Amniotic epithelial cell (primary cell): ENCODE measurements around the gene GPR171.
"Not testable (repeated sequence)": the region's sequence is repeated elsewhere in the genome, so short reads cannot be mapped to it uniquely, and the experiment has no call there.

Experiments
- DNase-seq: peaks from one replicate; pipeline ENCODE4 v3.0.0-alpha.2; 2010; ENCODE audit warnings: low read depth

The GPR171 gene

GRCh38 chr3:151203051-151203420, at the start of gene GPR171:
Gene GPR171 (minus strand): TSS chr3:151203216. CDS start chr3:151199386, 3,830 bp downstream.
- no peak for DNase-seq

- no peak for DNase-seq
Measured at GRCh38 chr3:151248772-151249337, 45.8 kb upstream of the GPR171 start.

- not testable (repeated sequence) for DNase-seq
Measured at GRCh38 chr3:151242006-151242405, 39.0 kb upstream of the GPR171 start.

GRCh38 chr3:151236736-151237135, 33.7 kb upstream of the GPR171 start:
- no peak for DNase-seq

- peak; percentile 27 for DNase-seq
Measured at GRCh38 chr3:151236316-151236715, 33.3 kb upstream of the GPR171 start.

GRCh38 chr3:151234825-151235224, 31.8 kb upstream of the GPR171 start:
- no peak for DNase-seq

GRCh38 chr3:151232991-151233390, 30.0 kb upstream of the GPR171 start:
- no peak for DNase-seq

GRCh38 chr3:151232403-151232802, 29.4 kb upstream of the GPR171 start:
- DNase-seq = not testable (repeated sequence)

GRCh38 chr3:151230646-151231045, 27.6 kb upstream of the GPR171 start:
- DNase-seq = no peak

- peak; percentile 65 for DNase-seq
Measured at GRCh38 chr3:151228666-151229040, 25.6 kb upstream of the GPR171 start.

- DNase-seq = peak; percentile 87
Measured at GRCh38 chr3:151227807-151228665, 25.0 kb upstream of the GPR171 start.

- no peak for DNase-seq
Measured at GRCh38 chr3:151227266-151227806, 24.3 kb upstream of the GPR171 start.

- DNase-seq = no peak
Measured at GRCh38 chr3:151226825-151227224, 23.8 kb upstream of the GPR171 start.

GRCh38 chr3:151226088-151226563, 23.1 kb upstream of the GPR171 start:
- peak; percentile 82 for DNase-seq

- no peak for DNase-seq
Measured at GRCh38 chr3:151225040-151225975, 22.3 kb upstream of the GPR171 start.

GRCh38 chr3:151224268-151224866, 21.4 kb upstream of the GPR171 start:
- DNase-seq = no peak

GRCh38 chr3:151219056-151219455, 16.0 kb upstream of the GPR171 start:
- DNase-seq = peak; percentile 76

GRCh38 chr3:151218136-151218535, 15.1 kb upstream of the GPR171 start:
- no peak for DNase-seq

GRCh38 chr3:151216641-151217607, 13.9 kb upstream of the GPR171 start:
- peak; percentile 82 for DNase-seq

- no peak for DNase-seq
Measured at GRCh38 chr3:151214459-151214858, 11.4 kb upstream of the GPR171 start.
